ENCODE results near the gene HADH.

HADH gene

DNA sequence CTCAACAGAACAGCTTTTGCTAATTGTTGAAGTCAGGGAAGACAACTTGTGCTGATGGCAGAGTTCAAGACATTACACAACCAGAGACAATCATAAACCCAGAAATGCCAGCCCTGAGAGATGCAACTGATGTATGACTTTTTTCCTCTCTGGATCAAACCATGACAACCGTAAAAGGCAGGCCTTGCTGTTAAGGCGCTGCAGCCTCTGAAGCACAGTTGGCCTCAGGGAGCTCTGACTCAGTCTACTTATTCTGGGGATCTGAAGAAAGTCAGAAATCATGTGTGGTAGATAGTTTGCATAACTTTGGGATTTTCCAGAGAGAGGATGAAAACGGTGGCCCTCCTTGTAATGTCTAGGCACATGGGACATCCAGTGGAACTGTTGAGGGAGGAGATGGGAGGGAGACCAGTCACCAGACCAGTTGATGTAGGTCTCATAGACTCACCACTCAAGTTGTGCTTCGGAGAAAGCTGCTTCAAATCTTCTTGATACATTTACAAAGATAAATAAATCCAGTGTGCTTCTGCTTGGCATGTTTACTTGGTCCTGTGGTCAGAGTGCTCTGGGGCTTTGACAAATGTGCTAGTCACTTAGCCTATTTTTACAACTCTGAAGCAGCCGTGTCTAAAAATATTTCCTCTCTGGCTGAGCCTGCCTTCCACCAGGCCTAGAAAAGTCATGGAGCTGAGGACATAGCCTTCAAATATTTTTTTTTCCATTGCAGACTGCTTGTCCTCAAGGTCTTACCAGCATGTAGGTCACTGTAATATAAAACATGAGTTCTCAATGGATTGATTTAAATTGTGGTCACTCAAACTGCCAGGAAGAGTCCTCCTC is 7.5 kb downstream of the HADH start:
- H3K4me3 ChIP-seq (ENCODE audit: low read length) = no peak overlapping the region
- TF ChIP-seq, protein P1, sequence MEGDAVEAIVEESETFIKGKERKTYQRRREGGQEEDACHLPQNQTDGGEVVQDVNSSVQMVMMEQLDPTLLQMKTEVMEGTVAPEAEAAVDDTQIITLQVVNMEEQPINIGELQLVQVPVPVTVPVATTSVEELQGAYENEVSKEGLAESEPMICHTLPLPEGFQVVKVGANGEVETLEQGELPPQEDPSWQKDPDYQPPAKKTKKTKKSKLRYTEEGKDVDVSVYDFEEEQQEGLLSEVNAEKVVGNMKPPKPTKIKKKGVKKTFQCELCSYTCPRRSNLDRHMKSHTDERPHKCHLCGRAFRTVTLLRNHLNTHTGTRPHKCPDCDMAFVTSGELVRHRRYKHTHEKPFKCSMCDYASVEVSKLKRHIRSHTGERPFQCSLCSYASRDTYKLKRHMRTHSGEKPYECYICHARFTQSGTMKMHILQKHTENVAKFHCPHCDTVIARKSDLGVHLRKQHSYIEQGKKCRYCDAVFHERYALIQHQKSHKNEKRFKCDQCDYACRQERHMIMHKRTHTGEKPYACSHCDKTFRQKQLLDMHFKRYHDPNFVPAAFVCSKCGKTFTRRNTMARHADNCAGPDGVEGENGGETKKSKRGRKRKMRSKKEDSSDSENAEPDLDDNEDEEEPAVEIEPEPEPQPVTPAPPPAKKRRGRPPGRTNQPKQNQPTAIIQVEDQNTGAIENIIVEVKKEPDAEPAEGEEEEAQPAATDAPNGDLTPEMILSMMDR (IDR thresholded peaks at IDR 0.05; ENCODE audit: insufficient read depth, low read depth, low read length, missing control alignments) = no peak
- DNase-seq (ENCODE audit: low read depth) = peak; percentile 18

DNA sequence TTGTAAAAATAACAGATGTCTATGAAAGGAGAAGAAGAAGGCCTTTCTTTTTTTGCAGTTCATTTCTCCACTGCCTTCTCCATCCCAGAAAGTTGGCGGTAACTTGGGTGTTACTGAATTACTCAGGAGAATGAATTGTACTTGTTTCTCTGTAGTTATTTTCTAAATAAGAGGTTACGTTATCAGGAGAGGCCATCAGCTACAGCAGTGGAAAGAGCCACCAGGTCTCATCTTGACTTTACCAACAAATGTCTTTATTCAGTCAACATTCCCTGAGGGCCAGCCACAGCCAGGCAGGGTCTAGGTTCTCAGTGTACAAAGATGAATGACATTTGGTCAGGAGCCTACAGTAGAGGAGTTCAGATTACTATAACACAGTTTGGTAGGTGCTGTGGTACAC is 8.1 kb downstream of the HADH start:
- no peak overlapping the region for H3K4me3 ChIP-seq (ENCODE audit: low read length)
- TF ChIP-seq, protein P1 (IDR thresholded peaks at IDR 0.05; ENCODE audit: insufficient read depth, low read depth, low read length, missing control alignments) = no peak

GRCh38 chr4:107999932-108000539 is 10.3 kb downstream of the HADH start:
- H3K4me3 ChIP-seq (ENCODE audit: low read length) = no peak overlapping the region
- TF ChIP-seq, protein P1 (IDR thresholded peaks at IDR 0.05; ENCODE audit: insufficient read depth, low read depth, low read length, missing control alignments) = no peak
- DNase-seq (ENCODE audit: low read depth) = peak; percentile 58

More for the DNA sequence above, 8.1 kb downstream of the HADH start:
- no peak for DNase-seq (ENCODE audit: low read depth)

GRCh38 chr4:108001540-108002135 is 11.9 kb downstream of the HADH start:
- H3K4me3 ChIP-seq (ENCODE audit: low read length) = no peak overlapping the region
- TF ChIP-seq, protein P1 (IDR thresholded peaks at IDR 0.05; ENCODE audit: insufficient read depth, low read depth, low read length, missing control alignments) = no peak
- peak; percentile 50 for DNase-seq (ENCODE audit: low read depth)

GRCh38 chr4:108003982-108004515 is 14.4 kb downstream of the HADH start:
- TF ChIP-seq, protein P1 (IDR thresholded peaks at IDR 0.05; ENCODE audit: insufficient read depth, low read depth, low read length, missing control alignments) = no peak
- H3K4me3 ChIP-seq (ENCODE audit: low read length) = no peak overlapping the region
- DNase-seq (ENCODE audit: low read depth) = no peak

DNA sequence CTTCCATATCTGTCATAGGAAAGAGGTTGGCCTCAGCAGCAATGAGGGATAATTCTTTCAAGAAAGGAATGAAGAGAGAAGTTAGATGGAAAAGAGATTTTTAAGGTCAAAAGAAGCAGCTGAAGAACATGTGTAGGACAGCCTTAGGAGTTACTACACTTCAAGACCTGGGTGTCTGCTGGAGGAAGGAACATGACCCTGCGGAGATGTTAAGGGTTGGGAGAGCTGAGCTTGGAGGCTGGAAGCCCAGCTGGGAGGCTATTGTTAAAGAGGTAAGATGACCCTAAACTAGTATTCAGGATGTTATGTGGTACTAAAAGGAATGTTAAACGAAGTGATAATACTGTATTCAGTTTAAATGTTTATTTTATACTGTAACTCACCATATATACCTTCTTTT is 15.0 kb downstream of the HADH start:
- TF ChIP-seq, protein P1 (IDR thresholded peaks at IDR 0.05; ENCODE audit: insufficient read depth, low read depth, low read length, missing control alignments) = no peak
- no peak overlapping the region for H3K4me3 ChIP-seq (ENCODE audit: low read length)
- DNase-seq (ENCODE audit: low read depth) = no peak

All from epithelial cell of esophagus (primary cell).